Retinal pigment epithelial cell (primary cell): Measurements from ENCODE around the gene GABRB1.
A peak's percentile ranks its signal among the peaks of the same experiment; 100 is the strongest.

Experiments
- DNase-seq: peaks from one replicate; pipeline ENCODE4 v3.0.0-alpha.2; 2010; ENCODE audit warnings: low read depth
- H3K4me3 ChIP-seq: 2 replicates; pipeline ENCODE4 v1.5.1; 2011; ENCODE audit warnings: mild to moderate bottlenecking, low read length, control low read depth, moderate library complexity
- CTCF ChIP-seq: conservative IDR thresholded peaks from 2 replicates; pipeline ENCODE4 v1.5.1; 2011; ENCODE audit warnings: low read depth, low read length, control low read depth, inconsistent platforms

Gene GABRB1

GRCh38 chr4:47465004-47465403, 433.6 kb downstream of the GABRB1 start:
- no peak for DNase-seq
- no peak for TF ChIP-seq CTCF
- no peak overlapping the region for H3K4me3 ChIP-seq

- no peak for DNase-seq
- no peak overlapping the region for H3K4me3 ChIP-seq
- no peak for TF ChIP-seq CTCF
Observed at GRCh38 chr4:47466056-47466785, 434.9 kb downstream of the GABRB1 start.

DNA sequence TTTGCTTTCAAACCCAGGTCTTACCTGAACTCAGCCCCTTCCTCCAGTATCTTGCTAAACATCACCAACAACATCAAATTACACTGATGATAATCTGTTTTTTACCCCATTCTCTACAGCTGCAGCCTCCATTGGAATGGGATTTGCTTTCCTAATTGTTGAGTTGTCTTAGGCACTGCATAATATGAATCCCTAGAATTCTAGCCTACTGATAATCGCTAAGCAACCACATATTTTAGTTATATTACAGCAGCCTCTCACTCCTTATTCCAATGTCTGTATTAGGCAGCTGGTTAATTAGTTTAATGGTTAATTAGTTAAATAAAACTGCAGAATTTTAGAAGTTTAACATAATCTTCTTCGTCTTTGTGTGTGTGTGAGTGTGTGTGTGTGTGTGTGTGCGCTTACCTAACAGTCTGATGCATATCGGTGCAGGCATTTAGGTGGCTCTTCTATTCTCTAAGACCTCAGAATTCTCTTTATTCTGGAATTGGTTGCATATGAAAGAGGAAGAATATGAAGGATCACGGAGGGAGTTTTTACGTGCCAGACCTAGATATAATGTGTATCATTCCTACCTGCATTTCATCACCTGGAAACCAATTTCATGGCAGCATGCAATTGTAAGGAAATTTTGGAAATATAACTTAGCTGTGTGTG, 437.5 kb downstream of the GABRB1 start:
- peak; percentile 51 for DNase-seq
- no peak for TF ChIP-seq CTCF
- no peak overlapping the region for H3K4me3 ChIP-seq

DNA sequence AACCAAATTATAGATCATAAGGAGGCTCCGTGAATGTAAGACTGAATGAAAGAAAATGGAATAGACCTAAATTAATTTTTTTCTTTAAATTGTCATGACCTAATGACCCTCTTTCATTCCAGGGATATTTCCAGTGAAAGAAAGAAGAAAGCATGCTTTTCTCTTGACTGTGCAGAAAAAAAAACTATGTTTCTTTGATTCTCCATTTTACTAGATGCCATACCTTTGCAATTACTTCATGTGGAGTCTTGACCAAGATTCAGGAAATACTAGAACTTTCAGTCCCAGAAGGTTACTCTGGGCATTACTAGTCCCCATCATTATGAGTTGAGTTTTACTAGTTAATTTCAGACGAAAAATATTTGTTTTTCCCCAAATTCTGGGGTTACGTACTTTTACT, 438.6 kb downstream of the GABRB1 start:
- no peak overlapping the region for H3K4me3 ChIP-seq
- DNase-seq, result no peak
- TF ChIP-seq CTCF, result no peak

GRCh38 chr4:47471064-47471463, 439.7 kb downstream of the GABRB1 start:
- DNase-seq, result no peak
- no peak for TF ChIP-seq CTCF
- no peak overlapping the region for H3K4me3 ChIP-seq

GRCh38 chr4:47471591-47471990, 440.2 kb downstream of the GABRB1 start:
- no peak for TF ChIP-seq CTCF
- H3K4me3 ChIP-seq, result no peak overlapping the region
- DNase-seq, result no peak
